HG02642 (cell line): ENCODE data around the gene RABEP2.
"Not testable (repeated sequence)": the region's sequence is repeated elsewhere in the genome, so short reads cannot be mapped to it uniquely, and the experiment has no call there.

Source experiments
- ATAC-seq: cut with Tn5 transposase; IDR thresholded peaks from one replicate; pipeline ENCODE4 v1.9.1; 2021; ENCODE audit warnings: mild to moderate bottlenecking; ENCODE audit not compliant: unreplicated experiment, poor library complexity

The RABEP2 gene

DNA sequence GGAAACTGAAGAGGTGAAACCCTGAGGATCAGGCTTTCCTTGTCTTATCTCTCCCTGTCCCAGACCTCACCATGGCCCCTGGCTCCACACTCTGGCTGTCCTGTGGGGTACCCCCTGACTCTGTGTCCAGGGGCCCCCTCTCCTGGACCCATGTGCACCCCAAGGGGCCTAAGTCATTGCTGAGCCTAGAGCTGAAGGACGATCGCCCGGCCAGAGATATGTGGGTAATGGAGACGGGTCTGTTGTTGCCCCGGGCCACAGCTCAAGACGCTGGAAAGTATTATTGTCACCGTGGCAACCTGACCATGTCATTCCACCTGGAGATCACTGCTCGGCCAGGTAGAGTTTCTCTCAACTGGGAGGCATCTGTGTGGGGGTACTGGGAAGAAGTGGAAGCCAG lies 8.1 kb upstream of the RABEP2 start:
- no peak for ATAC-seq

DNA sequence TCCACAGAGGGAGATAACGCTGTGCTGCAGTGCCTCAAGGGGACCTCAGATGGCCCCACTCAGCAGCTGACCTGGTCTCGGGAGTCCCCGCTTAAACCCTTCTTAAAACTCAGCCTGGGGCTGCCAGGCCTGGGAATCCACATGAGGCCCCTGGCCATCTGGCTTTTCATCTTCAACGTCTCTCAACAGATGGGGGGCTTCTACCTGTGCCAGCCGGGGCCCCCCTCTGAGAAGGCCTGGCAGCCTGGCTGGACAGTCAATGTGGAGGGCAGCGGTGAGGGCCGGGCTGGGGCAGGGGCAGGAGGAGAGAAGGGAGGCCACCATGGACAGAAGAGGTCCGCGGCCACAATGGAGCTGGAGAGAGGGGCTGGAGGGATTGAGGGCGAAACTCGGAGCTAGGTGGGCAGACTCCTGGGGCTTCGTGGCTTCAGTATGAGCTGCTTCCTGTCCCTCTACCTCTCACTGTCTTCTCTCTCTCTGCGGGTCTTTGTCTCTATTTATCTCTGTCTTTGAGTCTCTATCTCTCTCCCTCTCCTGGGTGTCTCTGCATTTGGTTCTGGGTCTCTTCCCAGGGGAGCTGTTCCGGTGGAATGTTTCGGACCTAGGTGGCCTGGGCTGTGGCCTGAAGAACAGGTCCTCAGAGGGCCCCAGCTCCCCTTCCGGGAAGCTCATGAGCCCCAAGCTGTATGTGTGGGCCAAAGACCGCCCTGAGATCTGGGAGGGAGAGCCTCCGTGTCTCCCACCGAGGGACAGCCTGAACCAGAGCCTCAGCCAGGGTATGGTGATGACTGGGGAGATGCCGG lies 7.5 kb upstream of the RABEP2 start:
- no peak for ATAC-seq

DNA sequence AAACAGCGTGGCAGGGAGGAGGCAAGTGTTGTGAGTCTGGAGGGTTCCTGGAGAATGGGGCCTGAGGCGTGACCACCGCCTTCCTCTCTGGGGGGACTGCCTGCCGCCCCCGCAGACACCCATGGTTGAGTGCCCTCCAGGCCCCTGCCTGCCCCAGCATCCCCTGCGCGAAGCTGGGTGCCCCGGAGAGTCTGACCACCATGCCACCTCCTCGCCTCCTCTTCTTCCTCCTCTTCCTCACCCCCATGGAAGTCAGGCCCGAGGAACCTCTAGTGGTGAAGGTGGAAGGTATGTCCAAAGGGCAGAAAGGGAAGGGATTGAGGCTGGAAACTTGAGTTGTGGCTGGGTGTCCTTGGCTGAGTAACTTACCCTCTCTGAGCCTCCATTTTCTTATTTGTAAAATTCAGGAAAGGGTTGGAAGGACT lies 6.8 kb upstream of the RABEP2 start, which contains the start of gene CD19:
TSS of gene CD19 (plus strand) at position 171 of the 425 bp plus-strand sequence. CDS start at position 201, 30 bp downstream.
- no peak for ATAC-seq

DNA sequence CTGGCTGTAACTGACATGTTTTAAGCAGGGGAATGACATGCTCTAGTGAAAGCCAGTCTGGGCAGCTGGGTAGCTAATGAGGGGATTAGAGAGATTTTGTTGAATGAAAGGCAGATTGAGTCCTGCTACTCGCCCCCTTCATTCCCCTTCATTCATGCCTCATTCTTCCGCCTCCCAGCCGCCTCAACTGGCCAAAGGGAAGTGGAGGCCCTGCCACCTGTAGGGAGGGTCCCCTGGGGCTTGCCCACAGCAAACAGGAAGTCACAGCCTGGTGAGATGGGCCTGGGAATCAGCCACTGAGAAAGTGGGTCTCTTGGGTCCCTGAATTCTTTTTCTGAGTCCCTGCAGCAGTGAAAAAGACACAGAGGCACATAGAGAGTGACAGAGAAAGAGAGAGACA lies 5.6 kb upstream of the RABEP2 start:
- no peak for ATAC-seq

DNA sequence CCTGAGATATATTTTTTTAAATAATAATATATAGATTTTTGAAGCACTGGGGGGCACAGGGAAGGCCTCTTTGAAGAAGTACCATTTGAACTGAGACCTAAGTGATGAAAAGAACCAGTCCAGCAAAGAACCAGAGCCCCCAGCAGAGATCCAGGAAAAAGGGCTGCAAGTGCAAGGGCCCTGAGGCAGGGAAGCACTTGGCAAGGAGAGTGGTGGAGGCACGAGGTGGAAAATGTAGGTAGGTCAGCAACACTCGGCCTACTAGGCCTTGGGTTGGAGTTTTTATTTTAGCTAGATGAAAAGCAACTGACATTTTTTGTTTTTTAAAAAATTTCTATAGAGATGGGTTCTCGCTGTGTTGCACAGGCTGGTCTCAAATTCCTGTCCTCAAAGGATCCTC lies 5.2 kb upstream of the RABEP2 start:
- no peak for ATAC-seq

DNA sequence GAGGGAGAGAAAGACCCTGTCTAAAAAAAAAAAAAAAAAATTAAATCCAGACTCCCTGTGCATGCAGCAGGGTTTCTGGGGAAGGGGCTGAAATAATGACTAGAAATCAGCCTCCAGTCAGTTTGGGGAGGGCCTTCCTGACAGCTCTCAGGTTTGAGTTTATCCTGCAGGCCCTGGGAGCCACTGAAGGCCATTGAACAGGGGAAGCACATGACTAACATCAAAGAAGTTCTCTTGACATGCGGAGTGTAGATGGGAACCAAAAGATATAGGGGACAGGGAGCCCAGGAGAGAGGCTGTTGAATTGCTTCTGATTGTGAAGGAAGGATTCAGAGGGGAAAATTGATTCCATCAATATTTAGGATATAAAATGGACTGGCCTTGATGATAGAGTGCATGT lies 2.8 kb upstream of the RABEP2 start:
- ATAC-seq, result no peak

DNA sequence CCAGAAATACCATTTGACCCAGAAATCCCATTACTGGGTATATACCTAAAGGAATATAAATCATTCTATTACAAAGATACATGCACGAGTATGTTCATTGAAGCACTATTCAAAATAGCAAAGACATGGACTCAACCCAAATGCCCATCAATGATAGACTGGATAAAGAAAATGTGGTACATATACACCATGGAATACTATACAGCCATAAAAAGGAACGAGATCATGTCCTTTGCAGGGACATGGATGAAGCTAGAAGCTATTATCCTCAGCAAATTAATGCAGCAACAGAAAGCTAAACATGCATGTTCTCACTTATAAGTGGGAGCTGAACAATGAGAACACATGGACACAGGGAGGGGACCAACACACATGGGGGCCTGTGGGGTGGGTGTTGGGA lies 1.2 kb upstream of the RABEP2 start:
- not testable (repeated sequence) for ATAC-seq

DNA sequence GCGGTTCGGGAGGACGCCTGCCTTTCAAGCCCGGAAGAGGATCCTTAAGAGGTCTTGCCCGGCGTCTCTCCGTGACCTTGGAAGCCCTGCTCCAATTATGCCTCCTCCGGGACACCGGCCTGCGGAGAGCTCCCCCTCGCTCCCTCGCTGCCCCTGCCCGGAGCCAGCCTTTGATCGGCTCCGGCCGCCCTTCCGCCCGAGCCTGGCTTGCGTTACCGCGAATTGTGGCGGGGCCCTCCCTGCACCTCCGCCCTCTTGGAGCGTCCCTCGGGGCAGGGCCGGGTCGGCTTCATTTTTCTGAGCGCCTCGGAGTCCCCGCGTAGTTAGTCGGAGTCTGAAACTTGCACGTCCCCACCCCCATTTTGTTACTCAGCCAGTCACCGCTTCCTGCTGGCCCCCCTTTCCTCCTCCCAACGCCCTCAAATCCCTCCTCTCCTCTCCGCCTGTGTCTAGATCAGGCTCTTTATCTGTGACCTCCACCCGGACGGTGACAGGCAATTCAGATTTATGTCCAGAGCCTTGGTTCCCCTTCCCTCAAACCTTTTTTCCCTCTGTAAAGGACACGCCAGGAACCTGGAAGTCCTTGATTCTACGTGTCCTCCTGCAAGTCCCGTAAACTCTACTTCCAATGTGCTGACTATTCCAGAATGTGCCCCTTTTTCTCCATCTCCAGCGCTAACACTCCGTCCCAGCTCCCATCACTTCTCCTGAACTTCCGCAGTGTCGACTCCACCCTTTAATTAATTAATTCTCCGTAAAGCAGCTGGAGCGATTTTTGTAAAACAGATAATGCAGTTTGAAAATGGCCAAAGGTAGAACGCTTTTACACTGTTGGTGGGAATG lies 569 bp upstream of the RABEP2 start:
- ATAC-seq, result peak; percentile 41

DNA sequence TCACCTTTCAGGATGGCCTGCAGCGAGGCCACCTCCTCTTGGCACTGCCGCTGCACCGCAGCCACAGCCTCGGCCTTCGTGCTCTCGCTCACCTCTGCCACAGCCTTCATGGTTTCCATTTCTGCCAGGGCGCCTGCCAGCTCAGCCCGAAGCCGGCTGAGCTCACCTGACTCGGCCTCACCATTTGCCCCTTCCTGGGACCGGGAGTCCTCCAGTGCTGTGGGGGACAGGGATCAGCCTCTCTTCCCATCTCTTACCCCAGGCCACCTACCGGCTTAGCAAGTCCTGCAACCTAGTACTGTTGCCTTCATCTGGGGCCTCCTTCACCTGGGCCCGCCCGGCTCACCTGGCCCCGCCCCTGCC lies 658 bp downstream of the RABEP2 start:
- no peak for ATAC-seq

DNA sequence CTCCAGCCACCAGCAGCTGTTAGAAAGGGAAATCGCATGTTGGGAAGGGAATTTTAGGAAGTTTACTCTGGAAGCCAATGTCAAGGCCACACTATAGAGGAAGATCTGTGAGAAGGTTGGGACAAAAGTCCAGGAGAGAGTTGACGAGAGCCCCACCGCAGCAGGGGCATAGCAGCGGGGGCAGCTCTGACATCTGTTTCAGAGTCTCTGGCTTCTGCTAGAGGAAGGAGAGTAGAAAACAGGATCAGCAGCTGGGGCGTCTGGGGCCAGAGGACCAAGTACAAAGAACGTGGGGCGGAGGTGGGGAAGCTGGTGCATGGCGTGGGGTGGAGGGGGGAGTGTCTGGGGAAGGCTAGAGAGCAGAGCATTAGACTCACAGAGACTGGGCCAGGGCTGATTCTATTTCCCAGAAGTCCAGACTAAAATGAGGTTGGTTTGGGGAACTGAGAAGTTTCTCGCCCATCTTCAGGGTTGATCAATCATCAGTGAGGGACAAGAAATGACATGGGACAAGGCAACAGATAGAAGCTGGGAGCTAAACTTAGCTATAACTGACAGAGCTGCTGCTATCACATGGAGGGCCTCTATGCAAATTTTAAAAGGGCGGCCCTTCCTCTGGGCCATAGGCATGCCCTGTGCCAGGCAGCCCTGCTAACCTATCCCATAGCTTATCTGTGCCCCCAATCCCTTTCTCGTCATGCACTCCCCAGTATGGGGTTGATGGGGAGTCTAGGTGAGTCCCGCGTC lies 1.2 kb downstream of the RABEP2 start:
- peak; percentile 52 for ATAC-seq

DNA sequence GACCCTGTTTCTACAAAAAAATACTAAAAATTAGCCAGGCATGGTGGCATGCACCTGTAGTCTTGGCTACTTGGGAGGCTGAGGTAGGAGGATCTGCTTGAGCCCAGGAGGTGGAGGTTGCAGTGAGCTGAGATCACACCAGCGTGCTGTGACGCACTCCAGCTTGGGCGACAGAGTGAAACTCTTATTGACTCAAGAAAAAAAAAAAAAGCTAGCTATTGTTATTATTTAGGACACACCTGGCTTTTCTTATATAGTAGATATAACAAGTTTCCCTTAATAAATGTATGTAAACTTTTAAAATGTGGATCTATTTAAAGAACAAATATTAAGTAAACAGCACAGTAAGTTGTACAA lies 1.8 kb downstream of the RABEP2 start:
- ATAC-seq, result no peak

DNA sequence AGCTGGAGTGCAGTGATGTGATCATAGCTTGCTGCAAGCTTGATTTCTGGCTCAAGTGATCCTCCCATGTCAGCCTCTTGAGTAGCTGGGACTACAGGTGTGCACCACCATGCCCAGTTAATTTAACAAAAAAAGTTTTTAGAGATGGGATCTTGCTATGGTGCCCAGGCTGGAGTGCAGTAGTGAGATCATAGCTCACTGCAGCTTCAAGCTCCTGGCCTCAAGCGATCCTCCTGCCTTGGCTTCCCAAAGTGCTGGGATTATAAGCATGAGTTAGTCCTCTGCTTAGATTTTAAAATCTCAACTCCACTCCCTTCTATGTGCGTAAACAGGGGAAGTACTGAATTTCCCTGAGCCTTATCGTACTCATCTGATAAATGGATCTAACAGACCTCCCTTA lies 6.3 kb downstream of the RABEP2 start:
- no peak for ATAC-seq

DNA sequence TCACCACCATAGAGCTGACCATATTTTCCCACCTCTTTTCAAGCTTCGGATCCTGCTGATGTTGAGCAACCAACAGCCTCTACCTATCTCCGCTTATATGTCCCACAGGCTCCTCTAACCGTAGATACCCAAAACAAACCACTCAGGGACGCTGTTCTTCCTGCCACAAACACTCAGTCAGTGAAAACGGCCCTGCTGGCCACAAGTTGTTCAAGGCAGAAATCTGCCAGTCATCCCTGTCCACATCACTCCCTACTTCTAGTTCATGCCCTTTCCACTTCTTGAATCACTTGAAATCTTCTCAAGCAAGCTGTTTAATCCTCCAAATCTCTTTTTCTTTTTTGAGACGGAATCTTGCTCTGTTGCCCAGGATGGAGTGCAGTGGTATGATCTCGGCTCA lies 7.9 kb downstream of the RABEP2 start:
- no peak for ATAC-seq

DNA sequence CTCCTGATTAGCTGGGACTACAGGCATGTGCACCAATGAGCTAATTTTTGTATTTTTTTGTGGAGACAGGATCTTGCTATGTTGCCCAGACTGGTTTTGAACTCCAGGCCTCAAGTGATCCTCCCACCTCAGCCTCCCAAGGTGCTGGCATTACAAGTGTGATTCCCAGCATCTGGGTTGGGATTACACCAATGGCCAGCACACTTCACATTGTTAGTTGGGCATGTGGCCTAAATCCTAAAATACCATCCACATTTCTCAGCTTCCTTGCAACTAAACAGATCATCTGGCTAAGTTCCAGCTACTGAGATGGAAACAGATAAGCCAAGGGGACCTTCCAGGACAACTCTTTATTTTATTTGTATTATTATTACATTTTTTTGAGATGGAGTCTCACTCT lies 9.9 kb downstream of the RABEP2 start:
- ATAC-seq, result no peak

DNA sequence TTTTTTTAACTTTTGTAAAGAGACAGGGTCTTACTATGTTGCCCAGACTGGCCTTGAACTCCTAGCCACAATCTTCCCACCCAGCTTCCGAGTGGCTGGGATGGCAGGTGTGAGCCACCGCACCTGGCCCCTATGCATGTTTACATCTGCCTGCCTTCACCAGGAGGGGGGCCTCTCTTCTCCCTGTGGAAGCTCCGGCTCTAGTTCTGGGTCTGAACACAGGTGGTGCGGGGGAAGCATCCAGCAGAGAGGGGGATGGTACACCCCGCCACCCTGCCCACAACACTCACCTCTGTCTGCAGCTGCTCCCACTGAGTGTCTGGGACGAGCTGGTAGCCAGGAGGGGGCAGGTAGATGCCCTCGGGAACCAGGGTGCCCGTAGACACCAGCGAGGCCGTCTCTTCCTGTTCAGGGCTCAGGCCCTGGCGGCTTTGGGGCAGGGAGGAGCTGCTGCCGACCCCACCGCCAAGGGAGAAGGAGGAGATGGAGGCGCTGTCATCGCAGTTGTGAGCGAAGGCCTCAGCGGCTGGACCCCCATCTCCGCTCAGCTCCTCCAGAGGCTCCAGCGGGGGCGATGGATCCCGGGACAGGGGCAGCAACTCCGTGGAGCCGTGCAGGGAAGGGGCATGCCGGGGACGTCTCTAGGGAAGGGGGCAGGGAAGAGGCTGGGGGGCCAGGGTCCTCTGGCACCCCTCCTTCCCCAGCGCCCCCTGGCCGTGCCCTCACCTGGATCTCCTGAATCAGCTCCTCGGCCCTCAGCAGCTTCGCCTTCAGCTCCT lies 10.9 kb downstream of the RABEP2 start:
- ATAC-seq, result no peak

DNA sequence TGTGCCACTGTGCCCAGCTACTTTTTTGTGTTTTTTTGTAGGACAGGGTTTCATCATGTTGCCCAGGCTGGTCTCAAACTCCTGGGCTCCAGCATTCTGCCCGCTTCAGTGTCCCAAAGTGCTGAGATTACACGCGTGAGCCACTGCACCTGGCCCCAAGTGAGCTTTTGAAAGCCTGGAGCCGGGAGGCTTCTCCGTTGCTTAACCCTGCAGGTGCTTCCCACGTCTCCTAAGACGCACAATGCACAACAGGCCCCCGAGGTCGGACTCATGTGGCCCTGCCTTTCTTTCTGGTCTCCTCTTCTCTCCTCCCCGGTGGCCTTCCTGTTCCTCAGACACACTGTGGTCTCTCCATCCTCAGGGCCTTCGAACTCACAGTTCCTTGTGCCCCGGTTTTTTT lies 12.5 kb downstream of the RABEP2 start:
- no peak for ATAC-seq

DNA sequence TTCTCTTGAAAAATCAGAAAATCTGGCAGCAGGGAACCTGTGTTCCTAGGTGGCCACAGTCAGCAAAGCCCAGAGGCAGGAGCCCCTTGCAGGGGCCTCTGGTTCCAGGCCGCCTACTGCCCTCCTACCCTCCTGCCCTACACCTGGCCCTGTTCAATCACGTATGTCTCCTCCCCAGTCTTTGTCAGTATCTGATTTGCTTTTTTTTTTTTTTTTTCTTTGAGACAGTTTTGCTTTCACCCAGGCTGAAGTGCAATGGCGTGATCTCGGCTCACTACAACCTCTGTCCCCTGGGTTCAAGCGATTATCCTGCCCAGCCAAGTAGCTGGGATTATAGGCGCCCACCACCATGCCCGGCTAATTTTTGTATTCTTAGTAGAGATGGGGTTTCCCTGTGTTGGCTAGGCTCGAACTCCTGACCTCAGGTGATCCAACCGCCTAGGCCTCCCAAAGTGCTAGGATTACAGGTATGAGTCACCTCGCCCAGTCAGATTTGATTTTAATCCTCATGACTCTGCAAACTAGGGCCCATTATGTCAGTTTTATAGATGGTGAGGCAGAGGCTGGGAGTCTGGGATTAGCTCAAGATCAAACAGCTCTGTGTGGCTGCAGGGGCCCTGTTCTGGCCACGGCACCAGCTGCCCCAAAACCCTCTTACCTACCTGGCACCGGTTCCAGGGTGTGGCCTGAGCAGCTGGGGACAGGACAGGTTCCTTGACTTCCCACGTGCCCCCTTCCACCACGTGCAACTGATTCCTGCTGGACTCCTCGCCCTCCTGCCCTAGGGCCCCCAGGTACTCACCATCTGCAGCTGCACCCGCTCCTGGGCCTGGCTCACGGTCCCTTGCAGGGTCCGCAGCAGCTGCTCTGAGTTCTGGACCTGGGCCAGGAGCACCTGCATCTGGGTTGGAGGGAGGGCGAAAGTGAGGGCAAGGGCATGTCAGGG lies 14.7 kb downstream of the RABEP2 start:
- ATAC-seq, result no peak

DNA sequence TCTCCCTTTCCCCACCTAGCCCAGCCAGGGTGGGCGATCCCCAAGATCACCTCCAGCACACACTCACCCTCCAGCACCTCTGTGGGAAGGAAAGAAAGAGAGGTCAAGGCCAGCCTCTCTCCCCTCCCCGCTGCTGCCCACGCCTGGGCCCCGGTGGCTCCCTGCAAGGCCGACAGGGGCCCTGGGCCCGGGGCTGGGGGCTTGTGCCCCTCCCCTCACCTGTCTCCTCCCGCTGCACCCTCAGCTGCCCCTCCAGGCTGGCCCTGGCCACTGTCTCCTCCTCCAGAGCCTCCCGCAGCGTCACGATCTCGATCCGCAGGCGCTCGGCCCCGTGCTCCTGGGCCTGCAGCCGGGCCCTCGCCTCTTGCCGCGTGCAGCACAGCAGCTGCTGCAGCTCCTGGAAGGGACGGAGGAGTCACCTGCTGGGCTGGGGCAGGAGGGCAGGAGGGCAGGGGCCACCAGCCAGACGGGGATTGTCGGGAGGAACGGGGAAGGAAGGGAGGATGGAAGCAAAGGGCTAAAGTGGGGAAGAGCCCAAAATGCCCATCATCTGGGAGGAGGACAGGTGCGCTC lies 19.2 kb downstream of the RABEP2 start:
- ATAC-seq, result no peak

DNA sequence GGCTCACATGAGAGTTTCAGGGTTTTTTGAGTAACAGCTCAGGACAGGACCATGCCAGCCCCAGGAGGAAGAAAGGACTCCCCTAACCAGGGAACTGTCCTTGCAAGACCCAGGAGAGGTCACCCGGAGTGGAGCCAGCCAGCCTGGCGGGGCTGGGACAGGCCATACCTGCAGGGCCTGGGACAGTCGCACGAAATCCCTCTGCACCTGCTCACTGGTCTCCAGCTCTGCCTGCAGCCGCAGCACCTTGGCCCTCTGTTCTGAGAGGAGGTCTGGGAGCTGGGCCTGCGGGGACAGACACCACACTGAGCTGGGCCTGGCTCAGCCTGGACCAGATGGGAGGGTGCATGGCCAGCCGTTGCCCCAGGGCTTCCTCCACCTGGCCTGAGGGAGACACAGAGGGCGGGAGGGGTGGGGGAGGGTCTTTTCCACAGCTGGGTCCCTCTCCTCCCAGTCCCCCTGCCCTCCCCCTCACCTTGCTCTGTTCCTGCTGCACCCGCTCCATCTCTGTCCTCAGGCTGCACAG lies 19.7 kb downstream of the RABEP2 start:
- ATAC-seq, result no peak
